ENCODE measurements around the gene INHBB.

Gene INHBB

GRCh38 chr2:120382541-120383144 is 36.7 kb downstream of the INHBB start:
- no peak for DNase-seq (ENCODE audit: extremely low read depth, low read depth)
- no peak overlapping the region for H3K4me3 ChIP-seq (replicated peaks; ENCODE audit: low read depth, low read length)
- no peak for TF ChIP-seq CTCF (IDR thresholded peaks at IDR 0.05; ENCODE audit: low read depth, low read length, missing control alignments)

- no peak for DNase-seq (ENCODE audit: extremely low read depth, low read depth)
- no peak for TF ChIP-seq CTCF (IDR thresholded peaks at IDR 0.05; ENCODE audit: low read depth, low read length, missing control alignments)
- H3K4me3 ChIP-seq (replicated peaks; ENCODE audit: low read depth, low read length), result no peak overlapping the region
Measured at GRCh38 chr2:120383191-120383590, 37.3 kb downstream of the INHBB start.

GRCh38 chr2:120383631-120384340 is 37.9 kb downstream of the INHBB start:
- no peak overlapping the region for H3K4me3 ChIP-seq (replicated peaks; ENCODE audit: low read depth, low read length)
- DNase-seq (ENCODE audit: extremely low read depth, low read depth), result no peak
- no peak for TF ChIP-seq CTCF (IDR thresholded peaks at IDR 0.05; ENCODE audit: low read depth, low read length, missing control alignments)

- TF ChIP-seq CTCF (IDR thresholded peaks at IDR 0.05; ENCODE audit: low read depth, low read length, missing control alignments), result no peak
- DNase-seq (ENCODE audit: extremely low read depth, low read depth), result no peak
- no peak overlapping the region for H3K4me3 ChIP-seq (replicated peaks; ENCODE audit: low read depth, low read length)
Measured at GRCh38 chr2:120384486-120385354, 38.8 kb downstream of the INHBB start.

GRCh38 chr2:120385355-120386127 is 39.6 kb downstream of the INHBB start:
- H3K4me3 ChIP-seq (replicated peaks; ENCODE audit: low read depth, low read length), result no peak overlapping the region
- no peak for TF ChIP-seq CTCF (IDR thresholded peaks at IDR 0.05; ENCODE audit: low read depth, low read length, missing control alignments)
- DNase-seq (ENCODE audit: extremely low read depth, low read depth), result no peak
